Measurements from ENCODE around the gene BCLAF1. TPM values are rescaled to one million over a fixed set of nuclear protein-coding genes. Genes with fewer than 3 reads are reported as not detected.

BCLAF1 gene
- total and polyA plus RNA-seq, 9 of the 15 experiments (the other 6 are each of a cell fraction or from before 2014, with no cell fraction given), result 65.4 to 286 (median 165) TPM

DNA sequence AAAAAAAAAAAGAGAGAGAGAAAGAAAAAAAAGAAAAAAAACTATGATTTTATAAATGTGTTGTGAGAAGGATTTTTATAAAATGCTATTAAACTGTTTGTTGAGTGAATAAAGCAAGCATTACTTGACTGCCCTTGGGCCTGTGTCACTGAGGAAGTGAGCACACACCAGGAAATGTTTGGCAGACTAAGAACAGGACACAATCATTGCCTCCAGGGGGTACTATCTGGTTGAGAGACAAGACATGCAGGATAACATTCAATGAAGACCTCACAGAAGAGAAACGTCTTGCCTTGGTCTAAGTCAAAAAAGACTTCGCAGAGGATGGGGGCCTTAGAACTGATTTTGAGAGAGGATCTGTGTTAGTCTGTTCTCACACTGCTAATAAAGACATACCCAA, 80.2 kb downstream of the BCLAF1 start:
- CTCF ChIA-PET (ENCODE audit: low intra/inter-chr PET ratio), result interaction anchor here (0.9 kb wide), 1 partner anchor 108 kb away, joined by 3 read pairs; no protein-coding TSS in a partner anchor
- no TSS peak for BruUV-seq (replicated peaks)
- 0% methylated on average over 2 of the region's 2 CpGs for WGBS (ENCODE audit: insufficient coverage, low coverage, missing lambda C conversion rate)
- DNase-seq (ENCODE audit: extremely low read depth in 1 of 4, low spot score in 3 of 4) (no peak), ATAC-seq (peak; percentile 78), FAIRE-seq (no peak)
- H3K4me3 ChIP-seq, result no peak overlapping the region
- no peaks in the 10 kb centered on the region for H3K36me3 ChIP-seq (ENCODE audit: control insufficient read depth, insufficient read depth, low read length)
- H3K4me1 ChIP-seq (replicated peaks in 1 of 2; ENCODE audit: control insufficient read depth in 2 of 2, insufficient read depth in 2 of 2, low read length in 2 of 2), result no peaks in the 10 kb centered on the region
- in situ Hi-C loops (cut with MboI), result no loop called here
- H4K20me1 ChIP-seq (replicated peaks; ENCODE audit: control insufficient read depth, insufficient read depth, low read length), result no peaks in the 10 kb centered on the region
- POLR2A ChIA-PET, result no interaction called here
- no peaks in the 10 kb centered on the region for H3K9me1 ChIP-seq (ENCODE audit: control insufficient read depth, insufficient read depth, low read length)
- no peak overlapping the region for H3K4me2 ChIP-seq (ENCODE audit: insufficient read depth, low read length)
- H3K9ac ChIP-seq (ENCODE audit: insufficient read depth in 1 of 2, low read depth in 2 of 2, low read length in 2 of 2), result no peak overlapping the region
- H3K27ac ChIP-seq (ENCODE audit: extremely low read depth, low read depth, low read length), result no peak overlapping the region
- peaks cover 10 to 28% of the 10 kb centered on the region in 2 experiments for H3K27me3 ChIP-seq (ENCODE audit: control insufficient read depth in 2 of 2, insufficient read depth in 2 of 2, low read length in 2 of 2)
- H2AFZ ChIP-seq (ENCODE audit: low read depth, low read length), result no peak overlapping the region
- no peaks in the 10 kb centered on the region for H3K9me3 ChIP-seq (replicated peaks; ENCODE audit: control insufficient read depth, insufficient read depth, low read depth, low read length)
- H3K79me2 ChIP-seq (ENCODE audit: control insufficient read depth, insufficient read depth, low read length), result no peaks in the 10 kb centered on the region
- intact Hi-C loops (cut with micrococcal nuclease), result no loop called here
- TF ChIP-seq, protein P1, sequence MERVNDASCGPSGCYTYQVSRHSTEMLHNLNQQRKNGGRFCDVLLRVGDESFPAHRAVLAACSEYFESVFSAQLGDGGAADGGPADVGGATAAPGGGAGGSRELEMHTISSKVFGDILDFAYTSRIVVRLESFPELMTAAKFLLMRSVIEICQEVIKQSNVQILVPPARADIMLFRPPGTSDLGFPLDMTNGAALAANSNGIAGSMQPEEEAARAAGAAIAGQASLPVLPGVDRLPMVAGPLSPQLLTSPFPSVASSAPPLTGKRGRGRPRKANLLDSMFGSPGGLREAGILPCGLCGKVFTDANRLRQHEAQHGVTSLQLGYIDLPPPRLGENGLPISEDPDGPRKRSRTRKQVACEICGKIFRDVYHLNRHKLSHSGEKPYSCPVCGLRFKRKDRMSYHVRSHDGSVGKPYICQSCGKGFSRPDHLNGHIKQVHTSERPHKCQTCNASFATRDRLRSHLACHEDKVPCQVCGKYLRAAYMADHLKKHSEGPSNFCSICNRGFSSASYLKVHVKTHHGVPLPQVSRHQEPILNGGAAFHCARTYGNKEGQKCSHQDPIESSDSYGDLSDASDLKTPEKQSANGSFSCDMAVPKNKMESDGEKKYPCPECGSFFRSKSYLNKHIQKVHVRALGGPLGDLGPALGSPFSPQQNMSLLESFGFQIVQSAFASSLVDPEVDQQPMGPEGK (CRISPR knock-in tag; IDR thresholded peaks at IDR 0.05; ENCODE audit: borderline replicate concordance), result no peak
- TF ChIP-seq TEAD1 (CRISPR knock-in tag; IDR thresholded peaks at IDR 0.05) (no peak), ZKSCAN3 (CRISPR knock-in tag; IDR thresholded peaks at IDR 0.05) (no peak), RAD21 (CRISPR knock-in tag; conservative IDR thresholded peaks at IDR 0.05 in 1 of 2, IDR thresholded peaks at IDR 0.05 in 1 of 2) (peak in 1 of 2 experiments; percentile 44; a peak in 2 of 4 replicates), RAD51 (IDR thresholded peaks at IDR 0.05; ENCODE audit: borderline replicate concordance, low read depth) (no peak), ZNF263 (CRISPR knock-in tag; IDR thresholded peaks at IDR 0.05; ENCODE audit: borderline replicate concordance) (no peak), PHB2 (IDR thresholded peaks at IDR 0.05; ENCODE audit: low read depth) (no peak), SP2 (IDR thresholded peaks at IDR 0.05; ENCODE audit: extremely low read depth, low read depth, low read length, poor library complexity, severe bottlenecking) (no peak)
- TF ChIP-seq, protein P2, sequence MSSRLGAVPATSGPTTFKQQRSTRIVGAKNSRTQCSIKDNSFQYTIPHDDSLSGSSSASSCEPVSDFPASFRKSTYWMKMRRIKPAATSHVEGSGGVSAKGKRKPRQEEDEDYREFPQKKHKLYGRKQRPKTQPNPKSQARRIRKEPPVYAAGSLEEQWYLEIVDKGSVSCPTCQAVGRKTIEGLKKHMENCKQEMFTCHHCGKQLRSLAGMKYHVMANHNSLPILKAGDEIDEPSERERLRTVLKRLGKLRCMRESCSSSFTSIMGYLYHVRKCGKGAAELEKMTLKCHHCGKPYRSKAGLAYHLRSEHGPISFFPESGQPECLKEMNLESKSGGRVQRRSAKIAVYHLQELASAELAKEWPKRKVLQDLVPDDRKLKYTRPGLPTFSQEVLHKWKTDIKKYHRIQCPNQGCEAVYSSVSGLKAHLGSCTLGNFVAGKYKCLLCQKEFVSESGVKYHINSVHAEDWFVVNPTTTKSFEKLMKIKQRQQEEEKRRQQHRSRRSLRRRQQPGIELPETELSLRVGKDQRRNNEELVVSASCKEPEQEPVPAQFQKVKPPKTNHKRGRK (tag; IDR thresholded peaks at IDR 0.05), result 0 out of 2 replicates have a peak, but pooled peaks have one; percentile 55
- TF ChIP-seq, protein P3, sequence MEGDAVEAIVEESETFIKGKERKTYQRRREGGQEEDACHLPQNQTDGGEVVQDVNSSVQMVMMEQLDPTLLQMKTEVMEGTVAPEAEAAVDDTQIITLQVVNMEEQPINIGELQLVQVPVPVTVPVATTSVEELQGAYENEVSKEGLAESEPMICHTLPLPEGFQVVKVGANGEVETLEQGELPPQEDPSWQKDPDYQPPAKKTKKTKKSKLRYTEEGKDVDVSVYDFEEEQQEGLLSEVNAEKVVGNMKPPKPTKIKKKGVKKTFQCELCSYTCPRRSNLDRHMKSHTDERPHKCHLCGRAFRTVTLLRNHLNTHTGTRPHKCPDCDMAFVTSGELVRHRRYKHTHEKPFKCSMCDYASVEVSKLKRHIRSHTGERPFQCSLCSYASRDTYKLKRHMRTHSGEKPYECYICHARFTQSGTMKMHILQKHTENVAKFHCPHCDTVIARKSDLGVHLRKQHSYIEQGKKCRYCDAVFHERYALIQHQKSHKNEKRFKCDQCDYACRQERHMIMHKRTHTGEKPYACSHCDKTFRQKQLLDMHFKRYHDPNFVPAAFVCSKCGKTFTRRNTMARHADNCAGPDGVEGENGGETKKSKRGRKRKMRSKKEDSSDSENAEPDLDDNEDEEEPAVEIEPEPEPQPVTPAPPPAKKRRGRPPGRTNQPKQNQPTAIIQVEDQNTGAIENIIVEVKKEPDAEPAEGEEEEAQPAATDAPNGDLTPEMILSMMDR (IDR thresholded peaks at IDR 0.05 in 2 of 3, conservative IDR thresholded peaks at IDR 0.05 in 1 of 3; ENCODE audit: insufficient read depth in 2 of 3, low read depth in 1 of 3, low read length in 3 of 3), result peak; percentile 9 to 42 (median 23); a peak in 3 of 6 replicates
